Astrocyte (in vitro differentiated cells and primary cell): ENCODE results near the gene BFSP2.

ENCODE experiments used
- EZH2 ChIP-seq: IDR thresholded peaks from 2 replicates; pipeline ENCODE4 v1.6.1; 2012; ENCODE audit warnings: mild to moderate bottlenecking, low read length, inconsistent platforms; ENCODE audit not compliant: insufficient read depth
- TF ChIP-seq, protein P1 (sequence below): IDR thresholded peaks from 2 replicates; pipeline ENCODE4 v1.5.1; 2011; ENCODE audit warnings: low read depth, mild to moderate bottlenecking, inconsistent platforms, low read length, moderate library complexity; ENCODE audit not compliant: insufficient read depth

DNA sequence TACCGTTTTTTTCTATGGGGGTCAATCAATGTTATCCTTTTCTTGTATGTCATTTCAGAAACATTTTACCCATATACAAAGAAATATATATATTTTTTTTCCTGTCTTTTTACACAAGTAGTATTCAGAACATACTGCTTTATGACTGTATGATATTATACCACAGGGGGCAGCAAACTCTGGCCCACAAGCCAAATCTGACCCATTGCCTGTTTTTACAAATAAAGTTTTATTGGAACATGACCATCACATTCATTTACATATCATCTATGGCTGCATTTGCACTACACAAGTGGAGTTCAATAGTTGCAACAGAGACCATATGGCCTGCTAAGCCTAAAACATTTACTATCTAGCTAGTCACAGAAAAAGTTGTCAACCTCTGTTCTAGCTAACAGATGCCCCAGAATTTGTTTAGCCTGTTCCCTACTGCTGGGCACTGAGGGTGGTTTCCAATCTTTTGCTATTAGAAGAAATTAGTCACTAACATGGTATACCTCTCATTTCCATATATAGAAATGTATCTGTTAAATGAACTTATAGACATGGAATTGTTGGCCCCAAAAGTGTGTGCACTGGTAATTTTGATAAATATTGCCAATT, 57.7 kb downstream of the BFSP2 start:
- TF ChIP-seq EZH2 = no peak
- TF ChIP-seq, protein P1, sequence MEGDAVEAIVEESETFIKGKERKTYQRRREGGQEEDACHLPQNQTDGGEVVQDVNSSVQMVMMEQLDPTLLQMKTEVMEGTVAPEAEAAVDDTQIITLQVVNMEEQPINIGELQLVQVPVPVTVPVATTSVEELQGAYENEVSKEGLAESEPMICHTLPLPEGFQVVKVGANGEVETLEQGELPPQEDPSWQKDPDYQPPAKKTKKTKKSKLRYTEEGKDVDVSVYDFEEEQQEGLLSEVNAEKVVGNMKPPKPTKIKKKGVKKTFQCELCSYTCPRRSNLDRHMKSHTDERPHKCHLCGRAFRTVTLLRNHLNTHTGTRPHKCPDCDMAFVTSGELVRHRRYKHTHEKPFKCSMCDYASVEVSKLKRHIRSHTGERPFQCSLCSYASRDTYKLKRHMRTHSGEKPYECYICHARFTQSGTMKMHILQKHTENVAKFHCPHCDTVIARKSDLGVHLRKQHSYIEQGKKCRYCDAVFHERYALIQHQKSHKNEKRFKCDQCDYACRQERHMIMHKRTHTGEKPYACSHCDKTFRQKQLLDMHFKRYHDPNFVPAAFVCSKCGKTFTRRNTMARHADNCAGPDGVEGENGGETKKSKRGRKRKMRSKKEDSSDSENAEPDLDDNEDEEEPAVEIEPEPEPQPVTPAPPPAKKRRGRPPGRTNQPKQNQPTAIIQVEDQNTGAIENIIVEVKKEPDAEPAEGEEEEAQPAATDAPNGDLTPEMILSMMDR = peak; percentile 22
